HG02798 (cell line): ENCODE data around the gene DET1.
"Not testable (repeated sequence)": the region's sequence is repeated elsewhere in the genome, so short reads cannot be mapped to it uniquely, and the experiment has no call there.

ENCODE experiments used
- ATAC-seq: cut with Tn5 transposase; IDR thresholded peaks from one replicate; pipeline ENCODE4 v1.9.1; 2021; ENCODE audit warnings: mild to moderate bottlenecking; ENCODE audit not compliant: unreplicated experiment, poor library complexity

The DET1 gene

GRCh38 chr15:88541709-88542341 is 4.7 kb downstream of the DET1 start:
- ATAC-seq = no peak

GRCh38 chr15:88541111-88541510 is 5.4 kb downstream of the DET1 start:
- ATAC-seq = not testable (repeated sequence)

GRCh38 chr15:88540350-88540749 is 6.1 kb downstream of the DET1 start:
- ATAC-seq = not testable (repeated sequence)

GRCh38 chr15:88539441-88539840 is 7.0 kb downstream of the DET1 start:
- no peak for ATAC-seq

GRCh38 chr15:88538972-88539371 is 7.5 kb downstream of the DET1 start:
- no peak for ATAC-seq

- ATAC-seq = no peak
These were observed 8.7 kb downstream of the DET1 start for GRCh38 chr15:88537591-88538317.

- ATAC-seq = no peak
These were observed 10.7 kb downstream of the DET1 start for GRCh38 chr15:88535607-88536313.

- ATAC-seq = no peak
These were observed 11.4 kb downstream of the DET1 start for GRCh38 chr15:88535100-88535499.

GRCh38 chr15:88533376-88533775 is 13.1 kb downstream of the DET1 start:
- ATAC-seq = no peak

GRCh38 chr15:88529021-88529630 is 17.4 kb downstream of the DET1 start:
- ATAC-seq = no peak

- no peak for ATAC-seq
These were observed 20.1 kb downstream of the DET1 start for GRCh38 chr15:88526247-88526879.

GRCh38 chr15:88525418-88525817 is 21.1 kb downstream of the DET1 start:
- ATAC-seq = no peak

- ATAC-seq = not testable (repeated sequence)
These were observed 22.4 kb downstream of the DET1 start for GRCh38 chr15:88524094-88524493.

- no peak for ATAC-seq
These were observed 27.6 kb downstream of the DET1 start for GRCh38 chr15:88518903-88519302.

- ATAC-seq = no peak
These were observed 33.3 kb downstream of the DET1 start for GRCh38 chr15:88513195-88513594.

GRCh38 chr15:88512601-88513000 is 33.9 kb downstream of the DET1 start:
- ATAC-seq = no peak

GRCh38 chr15:88512078-88512477 is 34.4 kb downstream of the DET1 start:
- no peak for ATAC-seq

GRCh38 chr15:88511161-88511560 is 35.3 kb downstream of the DET1 start:
- no peak for ATAC-seq

GRCh38 chr15:88509964-88510363 is 36.5 kb downstream of the DET1 start:
- ATAC-seq = no peak

- ATAC-seq = peak; percentile 44
These were observed 37.2 kb downstream of the DET1 start for GRCh38 chr15:88509321-88509720.

- no peak for ATAC-seq
These were observed 39.9 kb downstream of the DET1 start for GRCh38 chr15:88506628-88507027.
